Psoas muscle (tissue), 8 donors: ENCODE data around the gene DESI2. TPM values are rescaled to one million over a fixed set of nuclear protein-coding genes. Genes with fewer than 3 reads are reported as not detected.

Experiments
- ATAC-seq, 4 donors: fragments of 200-7000 bp; cut with Tn5 transposase; one replicate each; pipeline ENCODE4 v1.9.1; 2020; ENCODE audit warnings: moderate library complexity in 3 of 4, mild to moderate bottlenecking in 2 of 4
- DNase-seq, 2 donors: peaks; one replicate each; pipeline ENCODE4 v3.0.0-alpha.2; 2020
- H3K27ac ChIP-seq: fragments of 200-600 bp; one replicate; pipeline ENCODE4 v1.8.0; 2022
- H3K27me3 ChIP-seq, 3 donors: fragments of 200-600 bp in 1 of 3; one replicate each; pipeline versions ENCODE4 v1.6.1 to v1.8.0; 2013 to 2022; ENCODE audit warnings: low read length in 2 of 3, mild to moderate bottlenecking in 2 of 3, moderate library complexity in 1 of 3; ENCODE audit not compliant: insufficient read depth in 3 of 3
- H3K36me3 ChIP-seq, 2 donors: fragments of 200-600 bp in 1 of 2; one replicate each; pipeline versions ENCODE4 v1.6.1 to v1.8.0; 2013 to 2022; ENCODE audit warnings: low read depth in 1 of 2, mild to moderate bottlenecking in 1 of 2, moderate library complexity in 1 of 2; ENCODE audit not compliant: insufficient read depth in 1 of 2
- H3K4me1 ChIP-seq: fragments of 200-600 bp; one replicate; pipeline ENCODE4 v1.8.0; 2022
- H3K4me3 ChIP-seq: fragments of 200-600 bp; one replicate; pipeline ENCODE4 v1.8.0; 2022; ENCODE audit warnings: mild to moderate bottlenecking
- H3K9me3 ChIP-seq: fragments of 200-600 bp; one replicate; pipeline ENCODE4 v1.8.0; 2022
- CTCF ChIP-seq: fragments of 200-600 bp; IDR thresholded peaks from one replicate; pipeline ENCODE4 v1.8.0; 2022; ENCODE audit warnings: antibody characterized with exemption
- WGBS, 3 donors: extraction: QIAGEN DNeasy Blood & Tissue Kit; methylation state at CpG; one replicate each; pipeline versions ENCODE4 v1.1.6 to v1.1.7; 2013; 5-methylcytosine and 5-hydroxymethylcytosine counted together
- intact Hi-C, 2 donors: fragments of 100-400 bp; cut with DNase I; formaldehyde crosslinking; loops; one replicate each; pipeline versions ENCODE4 v1.11.0 to v1.14.2; 2022
- polyA plus RNA-seq, 3 donors: library from polyadenylated mRNA; stranded (reverse); fragments of 200-250 nt; gene quantifications; one replicate each; pipeline ENCODE4 v1.2.3, GENCODE V29; 2013
- total RNA-seq, 4 donors: library from RNA; stranded (reverse); fragmentation: NEBNext Ultra II Directional in 2 of 4; extraction: Animal tissue kit (Norgen Biotek cat#: 25700) in 2 of 4; gene quantifications; one replicate each; pipeline versions ENCODE4 v1.2.1 to v1.2.4, GENCODE V29; 2021 to 2023
- donor health status: healthy with polysubstance abuse.
- donor health status: DM: no; HTN: no; CAD: no; lungs with moderate emphysema.
- donor health status: Bipolar disorder and iron deficiency.
- donor health status: healthy.
- donor health status: DM: yes; HTN: yes; CAD: no.
- donor health status: DM: no; HTN: no; CAD: no.
- donor health status: DM: no; HTN: no; CAD: no.
- donor health status: DM: yes; HTN: yes; CAD: no.

The DESI2 gene
- total and polyA plus RNA-seq, 7 donors: 10.9 to 43.3 (median 19.5) TPM

GRCh38 chr1:244751271-244751895, 98.5 kb downstream of the DESI2 start:
- Histone ChIP-seq H3K27ac (no peak overlapping the region), H3K9me3 (no peaks in the 10 kb centered on the region), H3K4me3 (no peak overlapping the region), H3K27me3 (no peaks in the 10 kb centered on the region), H3K4me1 (no peaks in the 10 kb centered on the region), H3K36me3 (no peaks in the 10 kb centered on the region)
- TF ChIP-seq CTCF: no peak
- ATAC-seq: no peak
- 79 to 82% (median 81%) methylated on average over 13 of the region's 13 CpGs for WGBS, 3 donors
- DNase-seq: no peak
- intact Hi-C loops: no loop called here

- DNase-seq (no peak), ATAC-seq (no peak)
- no peak for TF ChIP-seq CTCF
- H3K27ac ChIP-seq: no peak overlapping the region
- no peaks in the 10 kb centered on the region for H3K4me1 ChIP-seq
- H3K9me3 ChIP-seq: no peaks in the 10 kb centered on the region
- H3K4me3 ChIP-seq: no peak overlapping the region
- no peaks in the 10 kb centered on the region for H3K36me3 ChIP-seq
- no peaks in the 10 kb centered on the region for H3K27me3 ChIP-seq
- intact Hi-C loops: no loop called here
- 94 to 97% (median 96%) methylated on average over 7 of the region's 7 CpGs for WGBS, 3 donors
These were observed 102.7 kb downstream of the DESI2 start for GRCh38 chr1:244755673-244756072.

GRCh38 chr1:244757091-244757939, 104.4 kb downstream of the DESI2 start:
- no peak for DNase-seq
- Histone ChIP-seq H3K27me3 (no peaks in the 10 kb centered on the region), H3K9me3 (no peaks in the 10 kb centered on the region), H3K36me3 (no peaks in the 10 kb centered on the region), H3K4me3 (no peak overlapping the region), H3K27ac (no peak overlapping the region), H3K4me1 (no peaks in the 10 kb centered on the region)
- no peak for TF ChIP-seq CTCF
- 91 to 96% (median 93%) methylated on average over 15 of the region's 15 CpGs for WGBS, 3 donors
- intact Hi-C loops: no loop called here
- no peak for ATAC-seq

Other genes starting within 250 kb of the DESI2 start
- 10 to 100 TPM in 3 of 4 donors, 1 to 10 TPM in 1; 5.7 to 13.5 (median 11.8) TPM for gene ADSS2, start 201.2 kb upstream of the DESI2 start, total RNA-seq
- 10 to 100 TPM; 11.7 to 19.2 (median 13.9) TPM for gene ADSS2, start 201.2 kb upstream of the DESI2 start, polyA plus RNA-seq
- gene CATSPERE, start 191.9 kb upstream of the DESI2 start, total RNA-seq: under 1 TPM; 0.30 to 0.60 (median 0.46) TPM
- under 1 TPM; 0.15 to 0.48 (median 0.22) TPM for gene CATSPERE, start 191.9 kb upstream of the DESI2 start, polyA plus RNA-seq
- gene COX20, start 182.5 kb downstream of the DESI2 start, total RNA-seq: 10 to 100 TPM; 22.6 to 35.8 (median 33.4) TPM
- gene COX20, start 182.5 kb downstream of the DESI2 start, polyA plus RNA-seq: 10 to 100 TPM; 53.3 to 76.8 (median 53.5) TPM
- gene HNRNPU, start 211.4 kb downstream of the DESI2 start, total RNA-seq: 100 to 1,000 TPM; 163 to 262 (median 202) TPM
- gene HNRNPU, start 211.4 kb downstream of the DESI2 start, polyA plus RNA-seq: 100 to 1,000 TPM; 110 to 186 (median 139) TPM